PC-9 (cell line): ENCODE measurements around the gene STX1A. TPM values are rescaled to one million over a fixed set of nuclear protein-coding genes. Genes with fewer than 3 reads are reported as not detected.
"Not testable (repeated sequence)": the region's sequence is repeated elsewhere in the genome, so short reads cannot be mapped to it uniquely, and the experiment has no call there.

Experiments
- BruUV-seq: library from RNA; stranded (reverse); fragments of 400-500 nt; replicated peaks from 2 replicates; lab custom pipeline; 2021; lab: Mats Ljungman, UMichigan
- CTCF ChIA-PET: fragments of 300-600 bp; sonication (Branson Sonifier 250); formaldehyde crosslinking; loops from one replicate; lab custom pipeline; 2022; ENCODE audit warnings: antibody characterized with exemption; lab: Charles Lee
- POLR2A ChIA-PET: fragments of 300-600 bp; sonication (Branson Sonifier 250); formaldehyde crosslinking; loops from one replicate; lab custom pipeline; 2022; ENCODE audit warnings: antibody characterized with exemption; ENCODE audit not compliant: unreplicated experiment; lab: Charles Lee
- DNase-seq, 2 experiments: peaks; one replicate each; pipeline versions ENCODE4 v3.0.0 to v3.0.0-alpha.2; 2015 to 2022; ENCODE audit warnings: mixed read lengths in 1 of 2
- H2AFZ ChIP-seq: fragments of 200-600 bp; sonication (generic); 2 replicates; pipeline ENCODE4 v1.8.1; 2017; ENCODE audit warnings: antibody characterized with exemption
- H3F3A ChIP-seq: fragments of 200-600 bp; sonication (generic); 2 replicates; pipeline ENCODE4 v1.8.1; 2017; ENCODE audit warnings: antibody characterized with exemption, mild to moderate bottlenecking, low read depth; ENCODE audit not compliant: insufficient read depth
- H3K27ac ChIP-seq: fragments of 200-600 bp; sonication (generic); 2 replicates; pipeline ENCODE4 v1.6.1; 2016; ENCODE audit warnings: mixed run types
- H3K27me3 ChIP-seq: fragments of 200-600 bp; sonication (generic); 2 replicates; pipeline ENCODE4 v1.6.1; 2016; ENCODE audit warnings: low read depth, mixed run types; ENCODE audit not compliant: insufficient read depth
- H3K36me3 ChIP-seq: fragments of 200-600 bp; sonication (generic); 2 replicates; pipeline ENCODE4 v1.6.1; 2016; ENCODE audit warnings: low read depth, mixed run types
- H3K4me1 ChIP-seq: fragments of 200-600 bp; sonication (generic); replicated peaks from 2 replicates; pipeline ENCODE4 v1.6.1; 2016; ENCODE audit warnings: mixed run types; ENCODE audit not compliant: insufficient read depth
- H3K4me2 ChIP-seq: fragments of 200-600 bp; sonication (generic); 2 replicates; pipeline ENCODE4 v1.6.1; 2017; ENCODE audit warnings: mixed run types
- H3K4me3 ChIP-seq: fragments of 200-600 bp; sonication (generic); 2 replicates; pipeline ENCODE4 v1.6.1; 2016; ENCODE audit warnings: mixed run types
- H3K79me2 ChIP-seq: fragments of 200-600 bp; sonication (generic); 2 replicates; pipeline ENCODE4 v1.6.1; 2017; ENCODE audit warnings: low read depth, mixed run types
- H3K9me2 ChIP-seq: fragments of 200-600 bp; sonication (generic); 2 replicates; pipeline ENCODE4 v1.8.1; 2017; ENCODE audit warnings: mild to moderate bottlenecking; ENCODE audit not compliant: insufficient read depth
- H3K9me3 ChIP-seq: fragments of 200-600 bp; sonication (generic); 2 replicates; pipeline ENCODE4 v1.8.1; 2016; ENCODE audit warnings: low read depth; ENCODE audit not compliant: insufficient read depth
- H4K20me1 ChIP-seq: fragments of 200-600 bp; sonication (generic); 2 replicates; pipeline ENCODE4 v1.8.1; 2017; ENCODE audit not compliant: insufficient read depth
- EZH2 ChIP-seq: fragments of 200-600 bp; sonication (generic); IDR thresholded peaks from 2 replicates; pipeline ENCODE4 v1.8.0; 2017; ENCODE audit warnings: antibody characterized with exemption, low read depth
- intact Hi-C: fragments of 100-400 bp; cut with micrococcal nuclease; formaldehyde crosslinking; loops from one replicate; pipeline ENCODE4 v1.10.0; 2022; ENCODE audit not compliant: unreplicated experiment
- total RNA-seq: library from RNA; stranded (reverse); gene quantifications from 2 replicates; pipeline ENCODE4 v1.2.3, GENCODE V29; 2021
- TF ChIP-seq, protein P1 (sequence below): fragments of 200-600 bp; sonication (generic); conservative IDR thresholded peaks from 2 replicates; pipeline ENCODE4 v1.6.1; 2017; ENCODE audit warnings: mixed run types, antibody characterized with exemption, mild to moderate bottlenecking, moderate library complexity

The STX1A gene
- total RNA-seq, 1 experiment from 2014 or later: 39.1 TPM

DNA sequence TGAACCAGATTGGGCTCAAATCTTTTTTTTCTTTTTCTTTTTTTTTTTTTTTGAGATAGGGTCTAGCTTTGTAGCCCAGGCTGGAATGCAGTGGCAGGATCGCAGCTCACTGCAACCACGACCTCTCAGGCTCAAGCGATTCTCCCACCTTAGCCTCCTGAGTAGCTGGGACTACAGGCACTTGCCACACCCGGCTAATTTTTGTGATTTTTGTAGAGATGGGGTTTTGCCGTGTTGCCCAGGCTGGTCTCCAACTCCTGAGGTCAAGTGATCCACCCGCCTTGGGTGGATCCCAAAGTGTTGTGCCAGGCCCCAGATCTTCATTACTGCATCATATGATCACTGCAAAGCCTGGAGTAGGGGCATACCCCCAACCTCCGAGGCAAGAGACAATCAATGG is 39.0 kb downstream of the STX1A start:
- Histone ChIP-seq H3F3A (peaks cover 14% of the 10 kb centered on the region; the same call in 1 of the 2 replicates), H3K27ac (no peak overlapping the region), H3K4me2 (no peak overlapping the region), H2AFZ (no peak overlapping the region), H3K9me2 (no peaks in the 10 kb centered on the region), H4K20me1 (peaks cover 4% of the 10 kb centered on the region; the same call in 1 of the 2 replicates), H3K79me2 (peaks cover 56% of the 10 kb centered on the region), H3K4me1 (peaks cover 17% of the 10 kb centered on the region), H3K9me3 (no peaks in the 10 kb centered on the region), H3K4me3 (no peak overlapping the region), H3K27me3 (no peaks in the 10 kb centered on the region), H3K36me3 (no peaks in the 10 kb centered on the region)
- no TSS peak for BruUV-seq
- ChIA-PET POLR2A (no interaction called here), CTCF (interaction anchor here (0.7 kb wide), 1 partner anchor 71 kb away, joined by 3 read pairs; no protein-coding TSS in a partner anchor)
- intact Hi-C loops: no loop called here
- TF ChIP-seq EZH2: no peak
- TF ChIP-seq, protein P1, sequence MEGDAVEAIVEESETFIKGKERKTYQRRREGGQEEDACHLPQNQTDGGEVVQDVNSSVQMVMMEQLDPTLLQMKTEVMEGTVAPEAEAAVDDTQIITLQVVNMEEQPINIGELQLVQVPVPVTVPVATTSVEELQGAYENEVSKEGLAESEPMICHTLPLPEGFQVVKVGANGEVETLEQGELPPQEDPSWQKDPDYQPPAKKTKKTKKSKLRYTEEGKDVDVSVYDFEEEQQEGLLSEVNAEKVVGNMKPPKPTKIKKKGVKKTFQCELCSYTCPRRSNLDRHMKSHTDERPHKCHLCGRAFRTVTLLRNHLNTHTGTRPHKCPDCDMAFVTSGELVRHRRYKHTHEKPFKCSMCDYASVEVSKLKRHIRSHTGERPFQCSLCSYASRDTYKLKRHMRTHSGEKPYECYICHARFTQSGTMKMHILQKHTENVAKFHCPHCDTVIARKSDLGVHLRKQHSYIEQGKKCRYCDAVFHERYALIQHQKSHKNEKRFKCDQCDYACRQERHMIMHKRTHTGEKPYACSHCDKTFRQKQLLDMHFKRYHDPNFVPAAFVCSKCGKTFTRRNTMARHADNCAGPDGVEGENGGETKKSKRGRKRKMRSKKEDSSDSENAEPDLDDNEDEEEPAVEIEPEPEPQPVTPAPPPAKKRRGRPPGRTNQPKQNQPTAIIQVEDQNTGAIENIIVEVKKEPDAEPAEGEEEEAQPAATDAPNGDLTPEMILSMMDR: no peak
- DNase-seq: no peak

DNA sequence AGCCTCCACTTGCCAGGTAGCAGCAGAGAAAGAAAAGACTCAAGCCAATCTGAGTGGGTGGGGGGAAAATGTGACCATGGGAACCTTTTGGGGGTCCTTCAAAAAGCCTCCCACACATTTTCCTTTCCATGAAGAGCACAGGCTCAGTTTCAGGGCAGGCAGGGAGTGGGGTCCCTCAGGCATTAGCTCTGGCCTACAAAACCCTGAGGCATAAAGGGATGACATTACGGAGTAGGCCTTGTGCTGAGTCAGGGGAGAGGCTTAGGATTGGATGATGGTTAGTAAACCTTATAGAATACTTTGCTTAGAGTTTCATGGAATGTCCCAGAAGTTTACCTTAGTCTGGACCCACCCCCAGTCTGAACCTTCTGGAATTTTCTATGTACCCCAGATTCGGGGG is 39.8 kb downstream of the STX1A start:
- H3K4me3 ChIP-seq: no peak overlapping the region
- H3K27me3 ChIP-seq: no peaks in the 10 kb centered on the region
- BruUV-seq: no TSS peak
- no peaks in the 10 kb centered on the region for H3K36me3 ChIP-seq
- H3K4me1 ChIP-seq: peaks cover 12% of the 10 kb centered on the region
- TF ChIP-seq, protein P1: no peak
- TF ChIP-seq EZH2: no peak
- H3K27ac ChIP-seq: no peak overlapping the region
- 0 out of 2 replicates have a peak overlapping the region, but pooled peaks have one; percentile 8 for H3K4me2 ChIP-seq
- H3K9me3 ChIP-seq: no peaks in the 10 kb centered on the region
- ChIA-PET CTCF (no interaction called here), POLR2A (no interaction called here)
- no peaks in the 10 kb centered on the region for H3K9me2 ChIP-seq
- intact Hi-C loops: no loop called here
- peaks cover 4% of the 10 kb centered on the region; the same call in 1 of the 2 replicates for H4K20me1 ChIP-seq
- peaks cover 48% of the 10 kb centered on the region for H3K79me2 ChIP-seq
- peaks cover 22% of the 10 kb centered on the region; the same call in 1 of the 2 replicates for H3F3A ChIP-seq
- DNase-seq: no peak
- no peak overlapping the region for H2AFZ ChIP-seq

DNA sequence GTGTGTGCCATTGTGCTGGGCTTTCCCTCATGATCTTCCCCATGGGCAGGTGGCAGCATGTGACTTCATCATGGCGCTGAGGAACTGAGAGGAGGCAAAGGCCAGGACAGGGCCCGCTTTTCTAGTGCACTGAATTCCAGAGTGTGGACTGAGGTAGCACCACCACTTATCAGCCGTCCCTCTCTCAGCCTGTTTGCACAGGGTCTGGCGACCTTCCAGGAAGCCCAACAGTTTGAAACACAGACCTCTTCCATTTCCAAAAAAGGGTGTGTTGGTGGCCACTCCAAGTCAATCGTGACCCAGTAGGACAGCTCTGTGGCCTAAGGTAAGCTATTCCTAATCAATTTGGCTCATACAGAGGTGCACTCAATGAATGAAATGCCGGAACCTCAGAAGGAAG is 40.6 kb downstream of the STX1A start:
- ChIA-PET CTCF (no interaction called here), POLR2A (no interaction called here)
- no peak overlapping the region for H3K4me2 ChIP-seq
- H3K27ac ChIP-seq: no peak overlapping the region
- H3K9me2 ChIP-seq: no peaks in the 10 kb centered on the region
- intact Hi-C loops: no loop called here
- H3F3A ChIP-seq: peaks cover 22% of the 10 kb centered on the region; the same call in 1 of the 2 replicates
- no peak overlapping the region for H3K4me3 ChIP-seq
- H3K27me3 ChIP-seq: no peaks in the 10 kb centered on the region
- no peaks in the 10 kb centered on the region for H3K9me3 ChIP-seq
- no peak overlapping the region for H2AFZ ChIP-seq
- BruUV-seq: no TSS peak
- no peak for DNase-seq
- H3K36me3 ChIP-seq: no peaks in the 10 kb centered on the region
- H3K4me1 ChIP-seq: peaks cover 12% of the 10 kb centered on the region
- TF ChIP-seq EZH2: no peak
- TF ChIP-seq, protein P1: no peak
- H4K20me1 ChIP-seq: peaks cover 4% of the 10 kb centered on the region; the same call in 1 of the 2 replicates
- peaks cover 39% of the 10 kb centered on the region for H3K79me2 ChIP-seq

DNA sequence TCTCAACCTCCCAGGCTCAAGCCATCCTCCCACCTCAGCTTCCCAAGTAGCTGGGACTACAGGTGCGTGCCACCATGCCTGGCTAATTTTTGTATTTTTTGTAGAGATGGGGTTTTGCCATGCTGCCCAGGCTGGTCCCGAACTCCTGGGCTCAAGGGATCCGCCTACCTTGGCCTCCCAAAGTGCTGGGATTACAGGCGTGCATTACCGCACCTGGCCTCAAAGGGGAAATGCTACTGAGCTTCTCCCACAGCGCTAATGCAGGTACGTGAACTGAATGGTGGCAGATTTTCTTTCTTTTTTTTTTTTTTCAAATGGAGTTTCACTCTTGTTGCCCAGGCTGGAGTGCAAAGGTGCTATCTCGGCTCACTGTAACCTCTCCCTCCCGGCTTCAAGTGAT is 43.4 kb downstream of the STX1A start:
- H3K9me3 ChIP-seq, H3K36me3 ChIP-seq, BruUV-seq, intact Hi-C loops, H4K20me1 ChIP-seq, H3K4me3 ChIP-seq, DNase-seq, H3K9me2 ChIP-seq, H3K27ac ChIP-seq, H2AFZ ChIP-seq, H3K4me1 ChIP-seq, H3K27me3 ChIP-seq, H3K4me2 ChIP-seq: not testable (repeated sequence)
- H3K79me2 ChIP-seq: peaks cover 15% of the 10 kb centered on the region
- peaks cover 26% of the 10 kb centered on the region; the same call in 1 of the 2 replicates for H3F3A ChIP-seq
- ChIA-PET POLR2A (interaction anchor here (0.6 kb wide), 1 partner anchor 158 kb away, joined by 12 read pairs; no protein-coding TSS in a partner anchor), CTCF (interaction anchor here (0.6 kb wide), 1 partner anchor 904 kb away, joined by 3 read pairs; no protein-coding TSS in a partner anchor)
